C4-2B (cell line): ENCODE data around the gene LRRC3.

Experiments used
- ZFX ChIP-seq: fragments of 450-650 bp; IDR thresholded peaks from 2 replicates; pipeline ENCODE4 v1.6.1; 2017
- TF ChIP-seq, protein P1 (sequence below): fragments of 450-650 bp; conservative IDR thresholded peaks from 2 replicates; pipeline ENCODE4 v1.5.1; 2017; ENCODE audit warnings: mild to moderate bottlenecking

DNA sequence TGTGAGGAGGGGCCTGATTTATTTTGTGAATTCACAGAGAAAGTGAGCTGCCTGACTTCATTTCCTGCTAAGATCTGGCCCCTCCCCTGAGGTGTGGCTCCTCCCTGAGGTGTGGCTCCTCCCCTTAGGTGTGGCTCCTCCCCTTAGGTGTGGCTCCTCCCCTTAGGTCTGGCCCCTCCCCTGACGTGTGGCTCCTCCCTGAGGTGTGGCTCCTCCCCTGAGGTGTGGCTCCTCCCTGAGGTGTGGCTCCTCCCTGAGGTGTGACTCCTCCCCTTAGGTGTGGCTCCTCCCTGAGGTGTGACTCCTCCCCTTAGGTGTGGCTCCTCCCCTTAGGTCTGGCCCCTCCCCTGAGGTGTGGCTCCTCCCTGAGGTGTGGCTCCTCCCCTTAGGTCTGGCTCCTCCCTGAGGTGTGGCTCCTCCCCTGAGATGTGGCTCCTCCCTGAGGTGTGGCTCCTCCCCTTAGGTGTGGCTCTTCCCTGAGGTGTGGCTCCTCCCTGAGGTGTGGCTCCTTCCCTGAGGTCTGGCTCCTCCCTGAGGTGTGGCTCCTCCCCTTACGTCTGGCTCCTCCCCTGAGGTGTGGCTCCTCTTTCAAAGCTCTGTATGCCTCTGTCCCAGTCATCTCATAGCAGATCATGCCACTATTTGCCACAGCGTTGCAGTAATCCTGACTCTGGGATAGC, 26.9 kb upstream of the LRRC3 start:
- TF ChIP-seq, protein P1, sequence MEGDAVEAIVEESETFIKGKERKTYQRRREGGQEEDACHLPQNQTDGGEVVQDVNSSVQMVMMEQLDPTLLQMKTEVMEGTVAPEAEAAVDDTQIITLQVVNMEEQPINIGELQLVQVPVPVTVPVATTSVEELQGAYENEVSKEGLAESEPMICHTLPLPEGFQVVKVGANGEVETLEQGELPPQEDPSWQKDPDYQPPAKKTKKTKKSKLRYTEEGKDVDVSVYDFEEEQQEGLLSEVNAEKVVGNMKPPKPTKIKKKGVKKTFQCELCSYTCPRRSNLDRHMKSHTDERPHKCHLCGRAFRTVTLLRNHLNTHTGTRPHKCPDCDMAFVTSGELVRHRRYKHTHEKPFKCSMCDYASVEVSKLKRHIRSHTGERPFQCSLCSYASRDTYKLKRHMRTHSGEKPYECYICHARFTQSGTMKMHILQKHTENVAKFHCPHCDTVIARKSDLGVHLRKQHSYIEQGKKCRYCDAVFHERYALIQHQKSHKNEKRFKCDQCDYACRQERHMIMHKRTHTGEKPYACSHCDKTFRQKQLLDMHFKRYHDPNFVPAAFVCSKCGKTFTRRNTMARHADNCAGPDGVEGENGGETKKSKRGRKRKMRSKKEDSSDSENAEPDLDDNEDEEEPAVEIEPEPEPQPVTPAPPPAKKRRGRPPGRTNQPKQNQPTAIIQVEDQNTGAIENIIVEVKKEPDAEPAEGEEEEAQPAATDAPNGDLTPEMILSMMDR, result no peak
- TF ChIP-seq ZFX, result no peak
